Osteoblast (primary cell): ENCODE measurements around the gene CLEC3B. TPM values are rescaled to one million over a fixed set of nuclear protein-coding genes. Genes with fewer than 3 reads are reported as not detected.

ENCODE experiments used
- DNase-seq: peaks from one replicate; pipeline ENCODE4 v3.0.0; 2011; ENCODE audit warnings: low spot score, mixed read lengths; ENCODE audit not compliant: insufficient read length; ENCODE audit errors: missing footprints
- H2AFZ ChIP-seq: 2 replicates; pipeline ENCODE4 v1.6.0; 2011; ENCODE audit warnings: mild to moderate bottlenecking, low read length
- H3K27ac ChIP-seq: 2 replicates; pipeline ENCODE4 v1.5.1; 2011; ENCODE audit warnings: mild to moderate bottlenecking, low read depth, low read length, moderate library complexity
- H3K27me3 ChIP-seq: 2 replicates; pipeline ENCODE4 v1.6.0; 2012; ENCODE audit warnings: mild to moderate bottlenecking, control low read depth, inconsistent platforms, low read length, moderate library complexity; ENCODE audit not compliant: insufficient read depth
- H3K36me3 ChIP-seq: 2 replicates; pipeline ENCODE4 v1.5.1; 2011; ENCODE audit warnings: mild to moderate bottlenecking, low read length, control low read depth, moderate library complexity; ENCODE audit not compliant: insufficient read depth
- H3K4me1 ChIP-seq: 2 replicates; pipeline ENCODE4 v1.5.1; 2011; ENCODE audit warnings: mild to moderate bottlenecking, low read length, control low read depth, moderate library complexity; ENCODE audit not compliant: insufficient read depth
- H3K4me2 ChIP-seq: 2 replicates; pipeline ENCODE4 v1.6.0; 2011; ENCODE audit warnings: mild to moderate bottlenecking, low read length; ENCODE audit not compliant: insufficient read depth
- H3K4me3 ChIP-seq: fragments of 200-600 bp; sonication (generic); 3 replicates; pipeline ENCODE4 v1.5.1; 2012; ENCODE audit warnings: mild to moderate bottlenecking, low read length, inconsistent platforms; ENCODE audit not compliant: insufficient read depth
- H3K79me2 ChIP-seq: 2 replicates; pipeline ENCODE4 v1.6.0; 2012; ENCODE audit warnings: mild to moderate bottlenecking, low read length, control low read depth, inconsistent platforms; ENCODE audit not compliant: insufficient read depth
- H3K9me3 ChIP-seq: 2 replicates; pipeline ENCODE4 v1.5.1; 2011; ENCODE audit warnings: low read depth, low read length, control low read depth
- H4K20me1 ChIP-seq: 2 replicates; pipeline ENCODE4 v1.6.0; 2012; ENCODE audit warnings: mild to moderate bottlenecking, low read length, control low read depth; ENCODE audit not compliant: insufficient read depth
- total RNA-seq: library from RNA; depleted of rRNA; stranded (reverse); fragments of >200 nt; gene quantifications from 2 replicates; pipeline ENCODE4 v1.2.3, GENCODE V29; 2012
- TF ChIP-seq, protein P1 (sequence below): IDR thresholded peaks from 2 replicates; pipeline ENCODE4 v1.5.1; 2011; ENCODE audit warnings: mild to moderate bottlenecking, low read depth, low read length, moderate library complexity; ENCODE audit errors: extremely low read depth

CLEC3B gene
- total RNA-seq, 1 donor: 48.9 TPM

DNA sequence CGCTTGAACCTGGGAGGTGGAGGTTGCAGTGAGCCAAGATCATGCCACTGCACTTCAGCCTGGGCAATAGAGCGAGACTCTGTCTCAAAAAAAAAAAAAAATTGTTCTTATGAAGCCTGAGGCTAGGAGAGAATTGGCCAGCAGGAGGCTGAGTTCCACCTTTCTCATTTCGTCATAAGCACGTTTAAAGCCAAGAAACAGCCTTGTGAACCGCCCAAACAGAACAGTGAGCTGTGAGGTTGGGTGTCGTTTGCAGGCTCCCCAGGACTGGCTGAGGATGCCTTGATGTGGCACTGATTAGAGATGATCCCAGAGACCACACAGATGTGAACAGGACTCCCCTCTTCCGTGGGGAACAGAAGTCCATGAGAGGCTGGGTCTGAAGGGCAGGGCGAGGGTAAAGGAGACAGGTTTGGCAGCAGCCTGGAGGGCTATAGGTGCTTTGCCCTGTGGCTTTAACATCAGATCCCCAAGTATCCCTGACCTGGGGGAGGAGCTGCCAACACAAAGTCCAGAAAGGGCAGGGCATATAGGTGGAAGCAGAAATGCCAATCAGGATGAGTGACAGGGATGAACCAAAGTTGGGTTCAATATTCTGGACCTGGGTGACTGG is 52.9 kb downstream of the CLEC3B start:
- DNase-seq: no peak
- H3K4me2 ChIP-seq: no peak overlapping the region

GRCh38 chr3:45079715-45080114 is 53.6 kb downstream of the CLEC3B start:
- no peak overlapping the region for H2AFZ ChIP-seq
- H3K4me3 ChIP-seq: no peak overlapping the region
- H3K9me3 ChIP-seq: no peaks in the 10 kb centered on the region
- no peak overlapping the region for H3K4me2 ChIP-seq
- H4K20me1 ChIP-seq: no peaks in the 10 kb centered on the region
- no peak for DNase-seq
- TF ChIP-seq, protein P1, sequence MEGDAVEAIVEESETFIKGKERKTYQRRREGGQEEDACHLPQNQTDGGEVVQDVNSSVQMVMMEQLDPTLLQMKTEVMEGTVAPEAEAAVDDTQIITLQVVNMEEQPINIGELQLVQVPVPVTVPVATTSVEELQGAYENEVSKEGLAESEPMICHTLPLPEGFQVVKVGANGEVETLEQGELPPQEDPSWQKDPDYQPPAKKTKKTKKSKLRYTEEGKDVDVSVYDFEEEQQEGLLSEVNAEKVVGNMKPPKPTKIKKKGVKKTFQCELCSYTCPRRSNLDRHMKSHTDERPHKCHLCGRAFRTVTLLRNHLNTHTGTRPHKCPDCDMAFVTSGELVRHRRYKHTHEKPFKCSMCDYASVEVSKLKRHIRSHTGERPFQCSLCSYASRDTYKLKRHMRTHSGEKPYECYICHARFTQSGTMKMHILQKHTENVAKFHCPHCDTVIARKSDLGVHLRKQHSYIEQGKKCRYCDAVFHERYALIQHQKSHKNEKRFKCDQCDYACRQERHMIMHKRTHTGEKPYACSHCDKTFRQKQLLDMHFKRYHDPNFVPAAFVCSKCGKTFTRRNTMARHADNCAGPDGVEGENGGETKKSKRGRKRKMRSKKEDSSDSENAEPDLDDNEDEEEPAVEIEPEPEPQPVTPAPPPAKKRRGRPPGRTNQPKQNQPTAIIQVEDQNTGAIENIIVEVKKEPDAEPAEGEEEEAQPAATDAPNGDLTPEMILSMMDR: no peak
- peaks cover 18% of the 10 kb centered on the region for H3K4me1 ChIP-seq
- H3K27me3 ChIP-seq: no peaks in the 10 kb centered on the region
- H3K36me3 ChIP-seq: no peaks in the 10 kb centered on the region
- H3K27ac ChIP-seq: no peak overlapping the region
- H3K79me2 ChIP-seq: no peaks in the 10 kb centered on the region

More for the DNA sequence above, 52.9 kb downstream of the CLEC3B start:
- H2AFZ ChIP-seq: no peak overlapping the region
- H4K20me1 ChIP-seq: no peaks in the 10 kb centered on the region
- peaks cover 12% of the 10 kb centered on the region for H3K4me1 ChIP-seq
- no peaks in the 10 kb centered on the region for H3K36me3 ChIP-seq
- TF ChIP-seq, protein P1: peak; percentile 33
- no peak overlapping the region for H3K4me3 ChIP-seq
- no peaks in the 10 kb centered on the region for H3K79me2 ChIP-seq
- H3K9me3 ChIP-seq: no peaks in the 10 kb centered on the region
- no peak overlapping the region for H3K27ac ChIP-seq
- no peaks in the 10 kb centered on the region for H3K27me3 ChIP-seq

GRCh38 chr3:45080824-45081223 is 54.7 kb downstream of the CLEC3B start:
- Histone ChIP-seq H3K4me1 (peaks cover 29% of the 10 kb centered on the region), H3K79me2 (no peaks in the 10 kb centered on the region), H3K4me3 (no peak overlapping the region), H3K27ac (no peak overlapping the region), H3K27me3 (no peaks in the 10 kb centered on the region), H3K4me2 (no peak overlapping the region), H4K20me1 (no peaks in the 10 kb centered on the region), H2AFZ (no peak overlapping the region), H3K9me3 (no peaks in the 10 kb centered on the region), H3K36me3 (no peaks in the 10 kb centered on the region)
- TF ChIP-seq, protein P1: no peak
- DNase-seq: no peak

DNA sequence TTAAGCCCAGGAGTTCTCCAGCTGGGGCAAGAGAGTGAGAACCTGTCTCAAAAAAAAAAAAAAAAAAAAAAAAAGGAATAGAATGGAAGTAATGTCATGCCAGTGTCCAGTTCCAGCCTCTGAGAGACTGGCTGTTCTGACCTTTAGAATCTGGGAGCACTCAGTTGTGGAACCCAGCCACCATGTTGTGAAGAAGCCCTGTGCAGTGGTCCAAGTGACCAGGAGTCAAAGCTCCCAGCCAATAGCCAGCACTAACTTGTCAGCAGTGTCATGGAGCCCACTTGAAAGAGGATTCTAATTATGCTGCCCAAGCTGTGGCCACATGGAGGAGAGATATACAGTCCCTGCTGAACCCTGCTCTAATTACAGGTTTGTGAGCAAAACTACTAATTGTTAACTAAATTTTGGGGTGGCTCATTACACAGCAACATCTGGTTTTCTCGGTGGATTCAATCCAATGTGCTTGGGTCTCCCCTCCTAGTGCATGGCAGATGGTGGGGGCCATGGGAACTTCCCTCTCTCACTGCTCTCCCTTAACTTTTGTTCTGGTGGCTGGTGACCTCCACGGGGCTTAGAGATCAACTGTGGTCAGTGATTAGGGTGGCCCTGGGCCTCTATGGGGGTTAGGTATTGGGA is 55.5 kb downstream of the CLEC3B start:
- no peak for DNase-seq
- H3K4me1 ChIP-seq: peaks cover 35% of the 10 kb centered on the region
- peak overlapping the region; percentile 2 for H3K27ac ChIP-seq
- no peak overlapping the region for H2AFZ ChIP-seq
- H3K4me3 ChIP-seq: no peak overlapping the region
- H3K27me3 ChIP-seq: no peaks in the 10 kb centered on the region
- TF ChIP-seq, protein P1: no peak
- no peaks in the 10 kb centered on the region for H3K9me3 ChIP-seq
- no peaks in the 10 kb centered on the region for H3K36me3 ChIP-seq
- H3K4me2 ChIP-seq: no peak overlapping the region
- H4K20me1 ChIP-seq: no peaks in the 10 kb centered on the region
- H3K79me2 ChIP-seq: no peaks in the 10 kb centered on the region
